Colonic mucosa (tissue), 4 donors: ENCODE measurements around the gene BAZ2B. TPM values are rescaled to one million over a fixed set of nuclear protein-coding genes. Genes with fewer than 3 reads are reported as not detected.

Source experiments
- DNase-seq: peaks from one replicate; pipeline ENCODE4 v3.0.0-alpha.2; 2020
- H3K27ac ChIP-seq: fragments of 200-600 bp; one replicate; pipeline ENCODE4 v1.8.0; 2021
- H3K27me3 ChIP-seq: fragments of 200-600 bp; one replicate; pipeline ENCODE4 v1.8.0; 2021
- H3K36me3 ChIP-seq: fragments of 200-600 bp; one replicate; pipeline ENCODE4 v1.8.0; 2021
- H3K4me1 ChIP-seq: fragments of 200-600 bp; one replicate; pipeline ENCODE4 v1.8.0; 2021; ENCODE audit warnings: mild to moderate bottlenecking
- H3K4me3 ChIP-seq: fragments of 200-600 bp; one replicate; pipeline ENCODE4 v1.8.0; 2021
- H3K9ac ChIP-seq, 2 donors: one replicate each; pipeline ENCODE4 v1.7.0; 2013; ENCODE audit warnings: control low read depth in 2 of 2, low read depth in 2 of 2, low read length in 2 of 2
- H3K9me3 ChIP-seq: fragments of 200-600 bp; one replicate; pipeline ENCODE4 v1.8.0; 2021
- CTCF ChIP-seq: fragments of 200-600 bp; IDR thresholded peaks from one replicate; pipeline ENCODE4 v1.8.0; 2022; ENCODE audit warnings: antibody characterized with exemption, mild to moderate bottlenecking
- intact Hi-C: fragments of 100-400 bp; cut with DNase I; formaldehyde crosslinking; loops from one replicate; pipeline ENCODE4 v1.14.1; 2022
- total RNA-seq, 2 donors: library from RNA; stranded (reverse); fragmentation: NEBNext Ultra II Directional in 1 of 2; extraction: Animal tissue kit (Norgen Biotek cat#: 25700) in 1 of 2; gene quantifications; one replicate each; pipeline ENCODE4 v1.2.1, GENCODE V29; 2021
- donor health status: healthy.
- donor health status: DM: no; HTN: no; CAD: no.
- donor health status: DM: no; HTN: no; CAD: no.

BAZ2B gene
- total RNA-seq, 2 donors from 2014 or later = 36.7 to 60.9 TPM

DNA sequence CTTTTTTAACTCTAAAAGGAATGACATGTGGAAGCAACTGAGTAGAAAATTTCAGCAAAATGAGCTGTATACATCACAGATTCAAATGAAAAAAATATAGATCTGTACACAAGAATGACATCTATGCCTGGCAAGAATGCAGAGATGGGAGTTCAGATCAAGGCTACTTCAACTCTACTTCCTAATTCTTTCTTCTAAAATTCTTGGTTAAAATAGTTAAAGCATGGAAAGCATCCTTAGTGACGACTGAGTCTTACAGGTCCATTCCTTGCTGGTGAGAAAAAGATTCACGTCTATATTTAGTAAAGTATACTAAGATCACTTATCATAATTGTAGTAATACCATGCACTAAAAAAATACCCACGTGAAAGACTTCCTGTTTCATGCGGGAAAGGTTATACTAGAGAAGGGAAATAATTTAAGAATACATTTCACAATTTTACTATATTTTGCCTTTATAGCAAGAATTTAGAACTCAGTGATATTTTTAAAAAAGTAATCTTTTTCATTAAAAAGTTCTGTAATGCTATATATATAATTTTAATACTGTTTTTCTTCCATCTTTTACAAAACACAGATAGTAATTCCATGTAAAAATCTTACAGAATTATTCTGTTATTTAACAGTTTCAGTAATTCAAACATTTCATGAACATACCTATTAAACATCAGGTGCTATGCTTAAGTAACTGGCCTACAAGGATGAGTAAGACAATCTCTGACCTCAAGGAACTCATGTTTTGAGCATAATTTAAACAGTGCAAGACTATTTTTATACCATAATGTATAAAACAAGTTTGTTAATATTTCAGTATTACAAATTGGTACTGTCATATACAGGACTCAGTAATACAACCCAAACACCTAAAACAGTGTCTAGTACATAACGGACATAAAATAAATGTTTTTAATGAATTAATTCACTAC is 159.6 kb downstream of the BAZ2B start:
- Histone ChIP-seq H3K4me3 (no peak overlapping the region), H3K36me3 (no peaks in the 10 kb centered on the region), H3K27me3 (no peaks in the 10 kb centered on the region), H3K9ac (no peak overlapping the region), H3K9me3 (no peaks in the 10 kb centered on the region), H3K27ac (no peak overlapping the region), H3K4me1 (no peaks in the 10 kb centered on the region)
- no peak for DNase-seq
- TF ChIP-seq CTCF = no peak
- intact Hi-C loops = no loop called here

DNA sequence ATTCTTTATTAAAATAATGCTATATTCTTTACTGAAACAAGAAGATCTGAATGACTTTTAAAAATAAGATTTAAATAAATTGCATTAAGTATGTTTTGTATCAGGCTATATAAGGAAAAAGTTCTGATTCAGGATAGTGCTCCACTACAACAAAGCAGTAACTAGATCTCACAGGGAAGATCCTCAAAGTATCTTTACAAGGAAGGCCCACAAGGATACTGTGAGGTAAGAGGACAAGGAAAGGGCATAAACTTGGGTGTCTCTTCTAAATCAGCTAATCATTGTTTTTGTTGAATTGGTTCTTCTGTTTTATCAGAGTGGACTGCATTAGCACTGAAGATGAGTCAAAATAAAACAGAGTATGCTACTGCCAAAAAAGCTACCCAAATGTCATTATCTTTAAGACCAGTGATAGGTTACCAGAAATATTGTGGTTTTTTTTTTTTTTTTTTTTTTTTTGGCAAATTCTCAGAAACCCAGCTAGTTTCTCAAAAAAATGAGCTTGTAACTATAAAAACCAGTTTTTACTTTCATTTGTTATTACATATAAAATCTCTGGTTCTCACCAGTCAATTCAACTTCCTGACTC is 160.9 kb downstream of the BAZ2B start:
- H3K9me3 ChIP-seq = no peaks in the 10 kb centered on the region
- no peak overlapping the region for H3K4me3 ChIP-seq
- no peak for DNase-seq
- intact Hi-C loops = no loop called here
- no peaks in the 10 kb centered on the region for H3K27me3 ChIP-seq
- H3K36me3 ChIP-seq = no peaks in the 10 kb centered on the region
- no peaks in the 10 kb centered on the region for H3K4me1 ChIP-seq
- H3K27ac ChIP-seq = no peak overlapping the region
- TF ChIP-seq CTCF = no peak
- no peak overlapping the region for H3K9ac ChIP-seq

DNA sequence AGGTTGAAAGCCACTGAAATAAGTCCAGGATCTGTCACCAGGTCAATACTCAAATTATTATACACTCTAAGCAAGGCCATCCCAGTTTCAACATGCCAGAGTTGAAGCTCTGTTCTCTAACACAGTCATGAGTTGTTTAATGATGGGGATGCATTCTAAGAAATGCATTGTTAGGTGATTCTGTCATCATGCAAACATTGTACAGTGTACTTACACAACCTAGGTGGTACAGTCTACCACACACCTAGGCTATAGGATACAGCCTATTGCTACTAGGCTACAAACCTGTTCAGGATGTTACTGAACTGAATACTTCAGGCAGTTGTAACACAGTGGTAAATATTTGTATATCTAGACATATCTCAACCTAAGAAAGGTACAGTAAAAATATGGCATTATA is 162.2 kb downstream of the BAZ2B start:
- TF ChIP-seq CTCF = no peak
- H3K27me3 ChIP-seq = no peaks in the 10 kb centered on the region
- H3K9me3 ChIP-seq = no peaks in the 10 kb centered on the region
- no peaks in the 10 kb centered on the region for H3K36me3 ChIP-seq
- no peak for DNase-seq
- H3K27ac ChIP-seq = no peak overlapping the region
- no peak overlapping the region for H3K4me3 ChIP-seq
- intact Hi-C loops = no loop called here
- no peaks in the 10 kb centered on the region for H3K4me1 ChIP-seq
- no peak overlapping the region for H3K9ac ChIP-seq

DNA sequence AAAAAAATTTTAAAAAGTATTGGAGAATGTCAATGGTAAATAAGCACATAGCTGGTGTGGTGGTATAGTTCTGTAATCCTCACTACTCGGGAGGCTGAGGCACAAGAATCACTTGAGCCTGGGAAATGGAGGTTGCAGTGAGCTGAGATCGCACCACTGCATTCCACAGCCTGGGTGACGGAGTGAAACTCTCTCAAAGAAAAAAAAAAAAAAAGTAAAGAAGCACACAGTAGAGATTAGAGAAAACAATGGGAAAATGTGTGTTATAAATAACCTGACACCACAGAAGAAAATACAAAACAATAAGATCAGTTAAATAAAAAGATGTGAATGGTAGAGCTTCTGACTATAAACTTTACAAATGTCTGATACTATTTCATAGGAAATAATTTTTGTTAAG is 166.2 kb downstream of the BAZ2B start:
- intact Hi-C loops = no loop called here
- Histone ChIP-seq H3K27me3 (no peaks in the 10 kb centered on the region), H3K4me1 (no peaks in the 10 kb centered on the region), H3K27ac (no peak overlapping the region), H3K4me3 (no peak overlapping the region), H3K36me3 (no peaks in the 10 kb centered on the region), H3K9me3 (no peaks in the 10 kb centered on the region), H3K9ac (no peak overlapping the region)
- TF ChIP-seq CTCF = no peak
- no peak for DNase-seq

GRCh38 chr2:159449504-159450124 is 166.7 kb downstream of the BAZ2B start:
- no peaks in the 10 kb centered on the region for H3K9me3 ChIP-seq
- H3K4me3 ChIP-seq = no peak overlapping the region
- H3K27me3 ChIP-seq = no peaks in the 10 kb centered on the region
- no peak for TF ChIP-seq CTCF
- no peak for DNase-seq
- H3K36me3 ChIP-seq = no peaks in the 10 kb centered on the region
- H3K9ac ChIP-seq = no peak overlapping the region
- no peak overlapping the region for H3K27ac ChIP-seq
- intact Hi-C loops = no loop called here
- no peaks in the 10 kb centered on the region for H3K4me1 ChIP-seq
